ENCODE data around the gene DHX30.

DNA sequence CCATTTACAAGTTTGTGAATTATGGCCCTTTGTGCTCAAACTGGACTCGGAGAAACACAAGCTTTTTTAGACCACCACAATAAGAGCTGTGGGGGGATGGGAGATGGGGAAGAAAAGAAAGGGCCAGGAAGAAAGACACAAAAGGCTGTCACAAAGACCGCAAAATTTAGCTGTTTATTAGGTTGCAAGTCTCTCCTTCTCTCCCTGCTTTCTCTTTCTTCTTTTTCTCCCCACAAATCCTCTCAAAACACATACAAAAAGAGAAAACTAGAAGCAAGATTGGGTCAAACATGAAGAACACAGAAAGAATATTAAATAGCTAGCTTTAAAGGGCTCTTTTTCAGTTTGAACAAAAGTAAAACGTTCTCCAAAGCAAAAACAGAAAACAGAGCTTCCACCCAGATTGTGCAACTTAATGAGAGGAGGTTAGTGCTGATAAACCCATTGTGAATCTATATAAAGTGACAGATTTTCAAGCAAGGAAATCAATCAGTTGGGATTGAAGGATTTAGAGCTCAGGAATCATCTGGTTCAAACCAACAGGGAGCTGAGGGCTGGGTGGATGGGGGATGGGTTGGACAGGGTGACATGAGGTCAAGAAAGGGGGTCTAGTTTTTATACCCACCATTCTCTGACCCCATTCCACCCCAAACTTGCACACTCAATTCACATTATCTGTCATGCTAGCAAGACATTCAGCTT, 87.3 kb downstream of the DHX30 start:
- TF ChIP-seq ZNF701 (tag by site-specific recombination; IDR thresholded peaks at IDR 0.05) (no peak), ZFHX2 (tag by site-specific recombination; conservative IDR thresholded peaks at IDR 0.05) (no peak), SCRT1 (tag by site-specific recombination; IDR thresholded peaks at IDR 0.05; ENCODE audit: borderline replicate concordance) (no peak), KLF9 (tag by site-specific recombination; IDR thresholded peaks at IDR 0.05; ENCODE audit: low read depth) (no peak), ZNF785 (tag by site-specific recombination; IDR thresholded peaks at IDR 0.05) (no peak), KLF16 (tag by site-specific recombination; IDR thresholded peaks at IDR 0.05) (no peak), MEIS1 (CRISPR knock-in tag; IDR thresholded peaks at IDR 0.05; ENCODE audit: borderline replicate concordance) (no peak)
- TF ChIP-seq, protein P1, sequence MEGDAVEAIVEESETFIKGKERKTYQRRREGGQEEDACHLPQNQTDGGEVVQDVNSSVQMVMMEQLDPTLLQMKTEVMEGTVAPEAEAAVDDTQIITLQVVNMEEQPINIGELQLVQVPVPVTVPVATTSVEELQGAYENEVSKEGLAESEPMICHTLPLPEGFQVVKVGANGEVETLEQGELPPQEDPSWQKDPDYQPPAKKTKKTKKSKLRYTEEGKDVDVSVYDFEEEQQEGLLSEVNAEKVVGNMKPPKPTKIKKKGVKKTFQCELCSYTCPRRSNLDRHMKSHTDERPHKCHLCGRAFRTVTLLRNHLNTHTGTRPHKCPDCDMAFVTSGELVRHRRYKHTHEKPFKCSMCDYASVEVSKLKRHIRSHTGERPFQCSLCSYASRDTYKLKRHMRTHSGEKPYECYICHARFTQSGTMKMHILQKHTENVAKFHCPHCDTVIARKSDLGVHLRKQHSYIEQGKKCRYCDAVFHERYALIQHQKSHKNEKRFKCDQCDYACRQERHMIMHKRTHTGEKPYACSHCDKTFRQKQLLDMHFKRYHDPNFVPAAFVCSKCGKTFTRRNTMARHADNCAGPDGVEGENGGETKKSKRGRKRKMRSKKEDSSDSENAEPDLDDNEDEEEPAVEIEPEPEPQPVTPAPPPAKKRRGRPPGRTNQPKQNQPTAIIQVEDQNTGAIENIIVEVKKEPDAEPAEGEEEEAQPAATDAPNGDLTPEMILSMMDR (tag by site-specific recombination; IDR thresholded peaks at IDR 0.05) = no peak
- TF ChIP-seq, protein P2, sequence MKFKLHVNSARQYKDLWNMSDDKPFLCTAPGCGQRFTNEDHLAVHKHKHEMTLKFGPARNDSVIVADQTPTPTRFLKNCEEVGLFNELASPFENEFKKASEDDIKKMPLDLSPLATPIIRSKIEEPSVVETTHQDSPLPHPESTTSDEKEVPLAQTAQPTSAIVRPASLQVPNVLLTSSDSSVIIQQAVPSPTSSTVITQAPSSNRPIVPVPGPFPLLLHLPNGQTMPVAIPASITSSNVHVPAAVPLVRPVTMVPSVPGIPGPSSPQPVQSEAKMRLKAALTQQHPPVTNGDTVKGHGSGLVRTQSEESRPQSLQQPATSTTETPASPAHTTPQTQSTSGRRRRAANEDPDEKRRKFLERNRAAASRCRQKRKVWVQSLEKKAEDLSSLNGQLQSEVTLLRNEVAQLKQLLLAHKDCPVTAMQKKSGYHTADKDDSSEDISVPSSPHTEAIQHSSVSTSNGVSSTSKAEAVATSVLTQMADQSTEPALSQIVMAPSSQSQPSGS (tag by site-specific recombination; IDR thresholded peaks at IDR 0.05; ENCODE audit: low read depth) = no peak
- TF ChIP-seq, protein P3, sequence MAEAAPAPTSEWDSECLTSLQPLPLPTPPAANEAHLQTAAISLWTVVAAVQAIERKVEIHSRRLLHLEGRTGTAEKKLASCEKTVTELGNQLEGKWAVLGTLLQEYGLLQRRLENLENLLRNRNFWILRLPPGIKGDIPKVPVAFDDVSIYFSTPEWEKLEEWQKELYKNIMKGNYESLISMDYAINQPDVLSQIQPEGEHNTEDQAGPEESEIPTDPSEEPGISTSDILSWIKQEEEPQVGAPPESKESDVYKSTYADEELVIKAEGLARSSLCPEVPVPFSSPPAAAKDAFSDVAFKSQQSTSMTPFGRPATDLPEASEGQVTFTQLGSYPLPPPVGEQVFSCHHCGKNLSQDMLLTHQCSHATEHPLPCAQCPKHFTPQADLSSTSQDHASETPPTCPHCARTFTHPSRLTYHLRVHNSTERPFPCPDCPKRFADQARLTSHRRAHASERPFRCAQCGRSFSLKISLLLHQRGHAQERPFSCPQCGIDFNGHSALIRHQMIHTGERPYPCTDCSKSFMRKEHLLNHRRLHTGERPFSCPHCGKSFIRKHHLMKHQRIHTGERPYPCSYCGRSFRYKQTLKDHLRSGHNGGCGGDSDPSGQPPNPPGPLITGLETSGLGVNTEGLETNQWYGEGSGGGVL (tag by site-specific recombination; IDR thresholded peaks at IDR 0.05) = no peak
